Brain microvascular endothelial cell (primary cell): Measurements from ENCODE around the gene SLCO2A1.

Experiments used
- DNase-seq: peaks from one replicate; pipeline ENCODE4 v3.0.0-alpha.2; 2020
- H3K27ac ChIP-seq: fragments of 250-450 bp; sonication (Bioruptor Pico); 2 replicates; pipeline ENCODE4 v1.5.1; 2020; ENCODE audit warnings: mild to moderate bottlenecking, moderate library complexity
- H3K27me3 ChIP-seq: fragments of 250-450 bp; sonication (Bioruptor Pico); replicated peaks from 2 replicates; pipeline ENCODE4 v1.5.1; 2020; ENCODE audit warnings: mild to moderate bottlenecking
- H3K36me3 ChIP-seq: fragments of 250-450 bp; sonication (Bioruptor Pico); replicated peaks from 2 replicates; pipeline ENCODE4 v1.5.1; 2020; ENCODE audit warnings: mild to moderate bottlenecking
- H3K4me3 ChIP-seq: 2 replicates; pipeline ENCODE4 v1.5.1; 2011; ENCODE audit warnings: low read depth, mild to moderate bottlenecking, control low read depth, low read length, moderate library complexity
- CTCF ChIP-seq: IDR thresholded peaks from 2 replicates; pipeline ENCODE4 v1.5.1; 2011; ENCODE audit warnings: low read depth, mild to moderate bottlenecking, moderate library complexity, low read length, control low read depth, inconsistent platforms; ENCODE audit errors: missing control alignments
- in situ Hi-C: cut with HindIII; loops from 2 replicates; pipeline ENCODE4 v1.10.0; 2017; ENCODE audit warnings: low sequenced_read_pairs, low pct_ligation_motif_present

Gene SLCO2A1

GRCh38 chr3:133967992-133968892, 61.5 kb downstream of the SLCO2A1 start:
- Histone ChIP-seq H3K27ac (no peak overlapping the region), H3K4me3 (no peak overlapping the region), H3K36me3 (no peaks in the 10 kb centered on the region), H3K27me3 (no peaks in the 10 kb centered on the region)
- in situ Hi-C loops, result no loop called here
- no peak for TF ChIP-seq CTCF
- no peak for DNase-seq

GRCh38 chr3:133966954-133967353, 62.8 kb downstream of the SLCO2A1 start:
- Histone ChIP-seq H3K27ac (no peak overlapping the region), H3K36me3 (no peaks in the 10 kb centered on the region), H3K27me3 (no peaks in the 10 kb centered on the region), H3K4me3 (no peak overlapping the region)
- TF ChIP-seq CTCF, result no peak
- no peak for DNase-seq
- in situ Hi-C loops, result no loop called here

GRCh38 chr3:133965906-133966305, 63.8 kb downstream of the SLCO2A1 start:
- Histone ChIP-seq H3K4me3 (no peak overlapping the region), H3K36me3 (no peaks in the 10 kb centered on the region), H3K27ac (no peak overlapping the region), H3K27me3 (no peaks in the 10 kb centered on the region)
- no peak for DNase-seq
- in situ Hi-C loops, result no loop called here
- TF ChIP-seq CTCF, result no peak

- DNase-seq, result no peak
- Histone ChIP-seq H3K27me3 (no peaks in the 10 kb centered on the region), H3K36me3 (no peaks in the 10 kb centered on the region), H3K27ac (no peak overlapping the region), H3K4me3 (no peak overlapping the region)
- in situ Hi-C loops, result no loop called here
- no peak for TF ChIP-seq CTCF
These were observed 64.6 kb downstream of the SLCO2A1 start for GRCh38 chr3:133965013-133965570.

GRCh38 chr3:133964547-133964946, 65.2 kb downstream of the SLCO2A1 start:
- H3K27me3 ChIP-seq, result no peaks in the 10 kb centered on the region
- H3K27ac ChIP-seq, result no peak overlapping the region
- no peak overlapping the region for H3K4me3 ChIP-seq
- peak; percentile 48 for TF ChIP-seq CTCF
- in situ Hi-C loops, result no loop called here
- H3K36me3 ChIP-seq, result no peaks in the 10 kb centered on the region
- DNase-seq, result no peak
